H1 (cell line): ENCODE data around the gene GRK5. TPM values are rescaled to one million over a fixed set of nuclear protein-coding genes. Genes with fewer than 3 reads are reported as not detected.

ENCODE experiments used
- CTCF ChIA-PET: fragments of 300-600 bp; sonication (Branson Sonifier 250); formaldehyde crosslinking; loops from one replicate; lab custom pipeline; 2021; ENCODE audit not compliant: partially characterized antibody; lab: Charles Lee
- POLR2A ChIA-PET: fragments of 300-600 bp; sonication (Branson Sonifier 250); formaldehyde crosslinking; loops from one replicate; lab custom pipeline; 2021; ENCODE audit warnings: inconsistent platforms; ENCODE audit not compliant: partially characterized antibody; lab: Charles Lee
- DNase-seq, 2 experiments: peaks; one replicate each; pipeline versions ENCODE4 v3.0.0 to v3.0.0-alpha.2; 2010 to 2022; ENCODE audit warnings: low spot score in 2 of 2, low read depth in 1 of 2, mixed read lengths in 1 of 2
- FAIRE-seq: peaks from 2 replicates; lab custom pipeline; 2011; peaks lifted over from hg19 to GRCh38; lab: Jason Lieb, UNC
- H2AFZ ChIP-seq: 2 replicates; pipeline ENCODE4 v1.8.1; 2012; ENCODE audit warnings: low read length, inconsistent platforms
- H2AK5ac ChIP-seq: 2 replicates; pipeline ENCODE4 v1.6.1; 2013; ENCODE audit warnings: low read depth, low read length
- H2BK120ac ChIP-seq: replicated peaks from 2 replicates; pipeline ENCODE3; 2013; ENCODE audit warnings: low read depth, low read length, inconsistent platforms
- H2BK12ac ChIP-seq: 2 replicates; pipeline ENCODE4 v1.6.1; 2013; ENCODE audit warnings: low read depth, low read length
- H2BK15ac ChIP-seq: 2 replicates; pipeline ENCODE4 v1.6.1; 2013; ENCODE audit warnings: low read length
- H2BK20ac ChIP-seq: 2 replicates; pipeline ENCODE4 v1.6.1; 2013; ENCODE audit warnings: low read length
- H2BK5ac ChIP-seq: 2 replicates; pipeline ENCODE4 v1.6.1; 2013; ENCODE audit warnings: low read depth, low read length
- H3K14ac ChIP-seq: 2 replicates; pipeline ENCODE4 v1.6.1; 2013; ENCODE audit warnings: inconsistent platforms; ENCODE audit not compliant: insufficient read length
- H3K18ac ChIP-seq: 2 replicates; pipeline ENCODE4 v1.6.1; 2013; ENCODE audit warnings: low read length; ENCODE audit errors: extremely low read depth
- H3K23ac ChIP-seq: 2 replicates; pipeline ENCODE4 v1.6.1; 2013; ENCODE audit warnings: inconsistent platforms; ENCODE audit not compliant: insufficient read length
- H3K23me2 ChIP-seq: 2 replicates; pipeline ENCODE4 v1.6.1; 2013; ENCODE audit warnings: low read depth, low read length
- H3K27ac ChIP-seq: 2 replicates; pipeline ENCODE4 v1.6.1; 2011; ENCODE audit warnings: low read depth, low read length, inconsistent platforms
- H3K27me3 ChIP-seq, 4 experiments: replicated peaks in 1 of 4; 1 replicate in 1 of 4; 2 replicates in 3 of 4; pipeline versions ENCODE4 v1.6.1 to v1.8.1; 2011 to 2013; ENCODE audit warnings: low read length in 3 of 4, mild to moderate bottlenecking in 3 of 4, inconsistent platforms in 2 of 4, mixed read lengths in 2 of 4, moderate library complexity in 1 of 4; ENCODE audit not compliant: control insufficient read depth in 3 of 4, insufficient read depth in 3 of 4; ENCODE audit errors: extremely low read depth in 1 of 4
- H3K36me3 ChIP-seq, 4 experiments: 2 replicates each; pipeline versions ENCODE4 v1.6.1 to v1.8.1; 2011 to 2013; ENCODE audit warnings: mild to moderate bottlenecking in 4 of 4, low read length in 3 of 4, moderate library complexity in 2 of 4, control low read depth in 1 of 4, inconsistent platforms in 1 of 4; ENCODE audit not compliant: insufficient read depth in 4 of 4, control insufficient read depth in 2 of 4
- H3K4ac ChIP-seq: replicated peaks from 2 replicates; pipeline ENCODE3; 2013; ENCODE audit warnings: low read length, low read depth, mixed read lengths, inconsistent platforms; ENCODE audit not compliant: insufficient read length
- H3K4me1 ChIP-seq, 4 experiments: replicated peaks in 1 of 4; 1 replicate in 1 of 4; 2 replicates in 3 of 4; pipeline versions ENCODE4 v1.6.1 to v1.8.1; 2011 to 2013; ENCODE audit warnings: low read length in 3 of 4, inconsistent platforms in 2 of 4, mixed read lengths in 1 of 4; ENCODE audit not compliant: insufficient read depth in 4 of 4, control insufficient read depth in 3 of 4
- H3K4me2 ChIP-seq, 2 experiments: 2 replicates each; pipeline versions ENCODE4 v1.6.1 to v1.8.1; 2011 to 2013; ENCODE audit warnings: low read depth in 2 of 2, low read length in 2 of 2, control low read depth in 1 of 2, inconsistent platforms in 1 of 2, mild to moderate bottlenecking in 1 of 2; ENCODE audit not compliant: insufficient read depth in 1 of 2
- H3K4me3 ChIP-seq, 4 experiments: fragments of 200-600, 300-600 bp in 1 of 4; sonication (generic), shearing (Covaris generic), sonication (Bioruptor Twin) in 1 of 4; 2 replicates each; pipeline versions ENCODE4 v1.5.1 to v1.8.1; 2011 to 2016; ENCODE audit warnings: low read length in 4 of 4, low read depth in 3 of 4, control low read depth in 2 of 4, inconsistent platforms in 2 of 4, mild to moderate bottlenecking in 2 of 4, mixed read lengths in 1 of 4, moderate library complexity in 1 of 4; ENCODE audit not compliant: insufficient read depth in 2 of 4; ENCODE audit errors: extremely low read depth in 1 of 4
- H3K56ac ChIP-seq: replicated peaks from 2 replicates; pipeline ENCODE3; 2013; ENCODE audit warnings: low read depth, mild to moderate bottlenecking, mixed read lengths, low read length, inconsistent platforms; ENCODE audit not compliant: insufficient read length
- H3K79me1 ChIP-seq: 2 replicates; pipeline ENCODE4 v1.6.1; 2013; ENCODE audit warnings: low read depth, low read length, control low read depth
- H3K79me2 ChIP-seq, 2 experiments: 2 replicates each; pipeline versions ENCODE4 v1.6.1 to v1.8.1; 2012 to 2013; ENCODE audit warnings: low read length in 2 of 2, mild to moderate bottlenecking in 2 of 2, inconsistent platforms in 1 of 2; ENCODE audit not compliant: insufficient read depth in 2 of 2, control insufficient read depth in 1 of 2
- H3K9ac ChIP-seq, 4 experiments: replicated peaks in 1 of 4; 1 replicate in 1 of 4; 2 replicates in 3 of 4; pipeline versions ENCODE4 v1.6.1 to v1.8.1; 2011 to 2013; ENCODE audit warnings: low read depth in 3 of 4, low read length in 3 of 4, control low read depth in 2 of 4, mild to moderate bottlenecking in 2 of 4, moderate library complexity in 2 of 4, inconsistent platforms in 1 of 4; ENCODE audit errors: extremely low read depth in 1 of 4
- H3K9me3 ChIP-seq, 2 experiments: 2 replicates each; pipeline versions ENCODE4 v1.6.1 to v1.8.1; 2012 to 2013; ENCODE audit warnings: mild to moderate bottlenecking in 2 of 2, moderate library complexity in 2 of 2, control low read depth in 1 of 2, inconsistent platforms in 1 of 2, low read depth in 1 of 2, low read length in 1 of 2, mixed read lengths in 1 of 2; ENCODE audit not compliant: insufficient read depth in 2 of 2
- H4K20me1 ChIP-seq, 2 experiments: replicated peaks in 1 of 2; 2 replicates each; pipeline versions ENCODE3 to v1.8.1; 2011 to 2013; ENCODE audit warnings: inconsistent platforms in 2 of 2, low read length in 2 of 2, mild to moderate bottlenecking in 1 of 2; ENCODE audit not compliant: insufficient read depth in 2 of 2, control insufficient read depth in 1 of 2
- H4K5ac ChIP-seq: 2 replicates; pipeline ENCODE4 v1.6.1; 2013; ENCODE audit warnings: low read length, low read depth, mixed read lengths, inconsistent platforms; ENCODE audit not compliant: insufficient read length
- H4K8ac ChIP-seq: 2 replicates; pipeline ENCODE4 v1.8.0; 2013; ENCODE audit warnings: mild to moderate bottlenecking, moderate library complexity, low read length, inconsistent platforms; ENCODE audit not compliant: insufficient read depth; ENCODE audit errors: extremely low read depth
- H4K91ac ChIP-seq: replicated peaks from 2 replicates; pipeline ENCODE3; 2013; ENCODE audit warnings: low read length, mixed read lengths, inconsistent platforms; ENCODE audit not compliant: insufficient read length
- CTBP2 ChIP-seq: IDR thresholded peaks from 2 replicates; pipeline ENCODE4 v1.7.0; 2011; ENCODE audit warnings: borderline replicate concordance, mild to moderate bottlenecking, moderate library complexity, mixed read lengths, low read length; ENCODE audit not compliant: insufficient read depth, insufficient read length
- SP4 ChIP-seq: IDR thresholded peaks from 2 replicates; pipeline ENCODE4 v1.6.1; 2012; ENCODE audit warnings: low read length, inconsistent platforms
- SUZ12 ChIP-seq: fragments of 200-600 bp; sonication (generic); IDR thresholded peaks from 2 replicates; pipeline ENCODE4 v1.6.1; 2012; ENCODE audit warnings: mild to moderate bottlenecking, inconsistent platforms, low read length, moderate library complexity, mixed read lengths
- TBP ChIP-seq: IDR thresholded peaks from 2 replicates; pipeline ENCODE4 v1.6.1; 2011; ENCODE audit warnings: low read depth, low read length, improper control_type of control experiment
- whole genome bisulfite sequencing, 2 experiments: shearing (Covaris generic) in 1 of 2; methylation state at CpG; one replicate each; pipeline versions ENCODE4 v1.1.6 to v1.1.7; 2013 to 2015; ENCODE audit warnings: low lambda C conversion rate in 2 of 2, mixed read lengths in 2 of 2, inconsistent platforms in 1 of 2, low coverage in 1 of 2, missing lambda C conversion rate in 1 of 2; ENCODE audit not compliant: insufficient replicate concordance in 2 of 2, insufficient coverage in 1 of 2, insufficient read length in 1 of 2; ENCODE audit errors: extremely low coverage in 1 of 2, missing lambda C conversion rate in 1 of 2; 5-methylcytosine and 5-hydroxymethylcytosine counted together
- polyA plus RNA-seq, 7 experiments: library from polyadenylated mRNA; depleted of rRNA in 3 of 7; stranded (reverse) in 5 of 7; unstranded in 2 of 7; fragments of >200 nt in 5 of 7; fragments of 200-250 nt in 2 of 7; gene quantifications; 1 replicate in 5 of 7; 2 replicates in 1 of 7; 4 replicates in 1 of 7; pipeline versions ENCODE4 v1.2.1 to v1.2.3, GENCODE V29; 2011 to 2013; ENCODE audit warnings: missing spikeins in 2 of 7, mixed read lengths in 2 of 7
- total RNA-seq: library from RNA; stranded (reverse); fragmentation: NEBNext Ultra II Directional; extraction: Animal tissue kit (Norgen Biotek cat#: 25700); gene quantifications from 2 replicates; pipeline ENCODE4 v1.2.1, GENCODE V29; 2021

Gene GRK5
- total and polyA plus RNA-seq, 2 of the 8 experiments (the other 6 are each of a cell fraction or from before 2014, with no cell fraction given) = 0.54 to 2.5 TPM

DNA sequence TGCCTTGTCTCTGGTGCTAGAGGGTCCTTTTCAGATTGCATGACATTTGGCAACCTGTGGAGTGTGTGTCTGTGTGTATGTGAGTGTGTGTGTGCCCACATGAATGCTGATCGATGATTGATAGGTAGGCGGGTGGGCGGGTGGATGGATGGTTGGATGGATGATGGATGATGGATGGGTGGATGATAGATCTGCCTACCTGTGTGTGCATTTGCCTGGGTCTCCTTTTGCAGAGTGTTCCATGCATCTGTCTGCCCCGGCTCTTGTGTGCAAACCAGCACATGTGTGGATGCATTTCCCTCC lies 235.3 kb downstream of the GRK5 start:
- no peak overlapping the region for H3K9ac ChIP-seq
- H3K9me3 ChIP-seq = no peaks in the 10 kb centered on the region
- H3K27me3 ChIP-seq = no peaks in the 10 kb centered on the region

More for the DNA sequence above, 235.3 kb downstream of the GRK5 start:
- no peak overlapping the region for H3K23ac ChIP-seq
- H3K4me2 ChIP-seq = no peak overlapping the region
- no peak overlapping the region for H2BK20ac ChIP-seq
- H4K91ac ChIP-seq = no peak overlapping the region
- no peak overlapping the region for H2BK15ac ChIP-seq
- no peak overlapping the region for H2BK5ac ChIP-seq
- no peaks in the 10 kb centered on the region for H3K36me3 ChIP-seq
- no peak overlapping the region for H2AK5ac ChIP-seq
- ChIA-PET POLR2A (interaction anchor here (0.8 to 1.2 kb wide), 2 partner anchors 11 to 278 kb away, joined by 3 read pairs; no protein-coding TSS in a partner anchor), CTCF (interaction anchor here (0.8 to 6.1 kb wide), 18 partner anchors 9 to 303 kb away, joined by 3 to 57 read pairs (median 4); no protein-coding TSS in a partner anchor)
- no peak overlapping the region for H2AFZ ChIP-seq
- H3K56ac ChIP-seq = no peak overlapping the region
- no peaks in the 10 kb centered on the region for H4K20me1 ChIP-seq
- H3K79me1 ChIP-seq = no peaks in the 10 kb centered on the region
- H3K79me2 ChIP-seq = no peaks in the 10 kb centered on the region
- no peak overlapping the region for H4K5ac ChIP-seq
- no peak overlapping the region for H3K18ac ChIP-seq
- no peak overlapping the region for H3K27ac ChIP-seq
- FAIRE-seq = no peak
- H3K4me1 ChIP-seq = no peaks in the 10 kb centered on the region; a peak in 2 of 7 replicates
- H2BK120ac ChIP-seq = no peak overlapping the region
- no peak overlapping the region for H4K8ac ChIP-seq
- no peak overlapping the region for H3K4me3 ChIP-seq
- TF ChIP-seq TBP = no peak
- no peak for TF ChIP-seq CTBP2
- no peak for TF ChIP-seq SUZ12
- no peak for TF ChIP-seq SP4
- TF ChIP-seq, all 59 proteins: peak for 0
- DNase-seq = no peak
- no peak overlapping the region for H3K14ac ChIP-seq
- H2BK12ac ChIP-seq = no peak overlapping the region
- no peak overlapping the region for H3K4ac ChIP-seq
- WGBS, 2 experiments = 91% methylated on average over 4 of the region's 4 CpGs; no CpG with 5 or more reads in 1 of the 2 experiments
- no peaks in the 10 kb centered on the region for H3K23me2 ChIP-seq
